ENCODE data around the gene SLC25A24.
"Not testable (repeated sequence)": the region's sequence is repeated elsewhere in the genome, so short reads cannot be mapped to it uniquely, and the experiment has no call there.

The SLC25A24 gene

DNA sequence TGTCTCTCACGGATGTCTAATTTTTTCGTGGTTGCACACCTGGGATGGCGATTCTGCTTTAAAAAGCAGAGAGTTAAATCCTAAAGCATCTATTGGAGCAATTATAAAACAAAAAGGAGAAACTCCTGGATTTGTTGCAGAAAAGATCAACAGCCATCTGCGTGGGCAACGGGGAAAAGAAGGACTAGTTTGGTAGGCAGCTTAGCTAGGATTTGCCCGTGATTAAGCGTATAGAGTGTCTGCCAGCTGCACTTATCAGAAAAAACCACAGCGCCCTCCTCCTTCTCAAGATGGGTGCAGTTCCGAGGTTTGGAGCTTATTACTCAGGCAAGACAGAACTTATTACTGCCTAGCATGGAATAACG is 526 bp upstream of the SLC25A24 start:
- peak; percentile 41 for DNase-seq (ENCODE audit: insufficient read length, low spot score)

DNA sequence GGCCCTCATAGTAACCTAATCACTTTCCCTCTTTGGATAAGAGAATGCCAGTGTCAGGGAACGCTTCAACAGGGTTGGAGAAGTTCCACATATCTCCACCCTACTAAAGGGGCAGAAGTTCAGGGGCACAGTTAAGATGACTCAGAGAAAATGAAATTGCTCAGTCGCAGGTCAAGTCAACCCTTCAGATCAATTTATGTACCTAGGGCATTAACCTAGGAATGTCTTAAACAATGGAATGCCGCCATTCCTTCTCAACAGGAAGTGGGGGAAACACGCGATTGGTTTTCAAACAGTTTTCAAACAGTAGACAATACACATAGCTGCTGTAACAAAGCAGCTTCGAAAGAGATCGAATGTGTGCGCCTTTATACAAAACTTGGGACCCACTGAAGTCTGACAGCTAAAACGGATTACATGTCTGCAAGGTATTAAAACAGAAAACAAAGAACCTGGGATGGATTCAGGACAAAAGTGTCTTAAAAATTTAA is 897 bp downstream of the SLC25A24 start:
- DNase-seq (ENCODE audit: insufficient read length, low spot score) (peak; percentile 43), FAIRE-seq (no peak)

More for the DNA sequence above, 526 bp upstream of the SLC25A24 start:
- FAIRE-seq: no peak

DNA sequence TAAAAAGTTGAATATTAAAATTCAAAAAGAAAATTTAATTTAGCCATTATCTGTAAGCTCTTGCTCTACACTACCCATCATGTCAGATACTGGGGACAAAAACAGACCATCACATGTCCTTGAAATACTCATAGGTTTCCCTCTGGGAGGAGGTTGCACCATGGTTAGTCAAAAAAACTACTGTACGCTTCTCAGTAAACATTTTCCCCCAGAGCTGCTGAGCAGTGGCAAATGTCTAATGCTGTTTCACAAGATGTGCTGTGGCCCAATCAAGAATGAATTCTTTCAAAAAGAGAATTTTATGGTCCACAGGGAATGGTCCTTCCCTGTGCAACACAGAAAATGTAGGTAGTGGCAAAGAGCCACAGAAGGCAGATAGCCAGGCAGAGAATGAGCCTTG is 6.1 kb downstream of the SLC25A24 start:
- no peak for FAIRE-seq
- DNase-seq (ENCODE audit: insufficient read length, low spot score): no peak

DNA sequence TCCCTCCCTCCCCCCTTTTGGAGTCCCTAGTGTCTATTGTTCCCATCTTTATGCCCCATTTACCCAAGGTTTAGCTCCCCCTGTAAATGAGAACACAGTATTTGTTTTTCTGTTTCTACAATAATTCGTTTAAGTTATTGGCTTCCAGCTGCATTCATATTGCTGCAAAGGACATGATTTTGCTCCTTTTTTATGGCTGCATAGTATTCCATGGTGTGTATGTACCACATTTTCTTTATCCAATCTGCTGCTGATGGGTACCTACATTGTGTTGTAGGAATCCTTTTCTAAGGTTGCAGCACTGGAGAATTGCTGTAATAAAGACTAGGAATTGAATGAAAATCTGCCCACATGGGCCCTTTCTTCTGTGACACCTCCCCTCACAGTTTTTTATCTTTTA is 6.8 kb downstream of the SLC25A24 start:
- no peak for FAIRE-seq
- DNase-seq (ENCODE audit: insufficient read length, low spot score): no peak

DNA sequence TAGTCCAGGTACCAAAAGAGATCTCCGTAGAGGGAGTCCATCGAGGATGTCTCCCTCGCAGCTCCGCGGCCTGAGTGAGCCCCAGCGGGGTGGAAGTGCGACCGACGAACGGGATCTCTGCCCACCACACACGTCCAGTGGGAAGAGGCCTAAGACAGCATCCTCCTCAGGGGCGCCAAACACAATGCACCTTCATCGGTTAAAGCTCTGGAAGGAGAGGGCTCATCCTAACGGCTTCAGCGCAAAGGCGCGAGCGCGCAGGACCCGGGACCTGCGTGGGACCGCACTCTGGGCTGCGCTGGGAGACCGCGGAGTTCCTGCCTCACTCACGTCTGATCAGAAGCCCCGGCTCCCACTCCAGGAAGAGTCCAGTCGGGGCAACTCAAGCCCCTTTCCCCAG is 7.6 kb downstream of the SLC25A24 start:
- FAIRE-seq (no peak), DNase-seq (ENCODE audit: insufficient read length, low spot score) (no peak)

DNA sequence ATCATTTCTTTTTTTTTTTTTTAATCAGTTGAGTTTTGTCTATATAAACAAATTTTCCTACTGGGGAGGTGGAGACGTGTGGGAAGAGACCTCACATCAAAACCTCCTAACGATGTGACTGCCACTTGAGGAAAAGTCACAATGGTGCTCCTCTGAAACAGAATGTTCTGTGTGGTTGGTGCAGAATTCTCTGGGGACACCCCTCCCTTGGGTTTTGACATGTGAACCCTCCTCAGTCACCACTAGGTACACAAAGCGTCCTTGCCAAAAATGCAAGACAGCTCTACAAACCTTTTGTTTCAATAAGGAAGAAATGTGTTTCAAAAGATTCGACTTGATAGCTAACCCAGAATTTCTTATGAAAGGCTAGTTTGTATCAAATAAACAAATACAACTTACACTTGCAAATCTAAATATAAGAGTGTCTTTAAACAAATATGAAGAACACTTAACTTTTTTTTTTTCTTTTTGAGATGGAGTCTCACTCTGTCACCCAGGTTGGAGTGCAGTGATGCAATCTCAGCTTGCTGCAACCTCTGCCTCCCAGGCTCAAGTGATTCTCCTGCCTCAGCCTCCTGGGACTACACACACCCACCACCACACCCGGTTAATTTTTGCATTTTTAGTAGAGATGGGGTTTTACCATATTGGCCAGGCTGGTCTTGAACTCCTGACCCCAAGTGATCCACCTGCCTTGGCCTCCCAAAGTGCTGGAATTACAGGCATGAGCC is 9.3 kb downstream of the SLC25A24 start:
- FAIRE-seq (no peak), DNase-seq (ENCODE audit: insufficient read length, low spot score) (no peak)

DNA sequence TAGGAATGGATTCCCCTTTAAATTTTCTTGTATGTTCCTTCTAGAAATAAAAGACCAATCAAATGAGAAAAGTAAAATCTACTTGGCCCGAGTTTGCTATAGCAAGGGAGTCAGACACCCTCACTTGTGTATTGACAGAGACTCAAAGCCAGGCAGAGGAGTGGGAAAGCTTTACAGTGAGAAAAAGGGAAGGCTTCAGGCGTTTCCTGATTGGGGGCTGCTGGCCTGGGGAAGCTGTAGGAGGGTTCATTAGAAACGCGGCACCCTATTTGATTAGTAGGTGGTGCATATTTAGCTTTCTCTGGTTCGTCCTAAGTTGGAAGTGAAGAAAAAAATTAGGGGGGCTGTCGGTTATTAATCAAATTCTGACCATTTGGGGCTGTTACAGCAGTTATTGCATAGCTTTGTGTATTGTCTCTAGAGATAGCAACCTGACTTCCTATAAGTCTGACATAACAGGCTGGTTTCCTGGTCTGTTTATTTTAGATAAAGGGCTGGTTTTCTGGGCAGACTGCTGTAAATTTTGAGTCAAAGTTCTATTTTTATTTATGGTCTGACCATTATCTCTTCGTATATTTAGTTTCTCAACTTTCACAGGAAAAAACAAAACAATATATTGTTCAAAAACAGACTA is 10.0 kb downstream of the SLC25A24 start:
- FAIRE-seq (no peak), DNase-seq (ENCODE audit: insufficient read length, low spot score) (no peak)

DNA sequence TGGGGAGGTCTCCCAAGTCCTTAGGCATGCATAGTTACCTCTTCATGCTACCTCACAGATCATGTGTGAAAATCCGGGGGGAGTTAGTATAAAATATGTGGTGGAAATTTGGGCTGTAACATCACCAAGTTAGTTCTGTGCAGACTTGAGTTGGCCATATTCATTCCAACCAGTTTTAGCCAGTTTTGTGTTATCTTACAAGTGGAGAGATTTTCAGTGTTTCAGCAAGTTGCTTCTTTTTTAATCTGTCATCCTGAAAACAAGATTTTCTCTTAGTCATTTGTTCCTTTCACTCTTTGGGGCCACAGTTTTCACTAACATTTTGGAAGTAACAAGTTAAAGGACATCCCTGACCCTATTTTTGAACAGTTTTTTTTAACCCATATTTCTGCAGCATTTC is 11.3 kb downstream of the SLC25A24 start:
- FAIRE-seq: no peak
- no peak for DNase-seq (ENCODE audit: insufficient read length, low spot score)

DNA sequence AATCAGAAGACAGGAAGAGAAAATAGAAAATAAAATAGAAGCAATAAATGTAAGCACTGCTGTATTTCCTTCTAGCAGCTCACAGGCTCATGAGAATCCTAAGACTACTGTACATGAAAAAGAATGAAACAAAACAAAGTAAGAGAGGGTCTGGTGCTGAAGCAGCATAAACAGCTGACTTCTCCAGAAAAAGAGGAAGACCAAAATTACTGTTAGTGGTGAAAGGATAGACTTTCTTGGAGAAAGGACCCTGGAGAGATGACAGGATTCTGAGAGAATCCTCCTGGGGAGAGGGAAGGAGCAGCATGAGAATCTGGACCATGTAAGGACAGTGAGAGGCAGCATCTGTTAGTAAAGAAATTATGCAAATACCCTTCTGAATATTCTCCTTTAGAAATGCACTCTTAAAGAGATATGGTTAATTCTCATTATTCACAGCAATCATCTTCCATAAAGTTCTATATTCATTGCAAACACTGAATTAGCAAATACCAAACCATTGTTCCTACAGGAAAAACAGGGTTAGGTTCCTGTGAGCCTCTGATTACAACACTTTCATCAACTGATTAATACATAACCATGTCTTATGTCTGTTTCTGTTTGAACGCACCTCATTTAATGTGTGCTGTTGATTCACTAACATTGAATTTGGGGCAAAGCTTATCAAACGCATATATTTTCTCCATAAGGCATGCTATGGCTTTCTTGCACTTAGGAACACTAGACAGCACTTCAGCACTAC is 17.0 kb downstream of the SLC25A24 start:
- DNase-seq (ENCODE audit: insufficient read length, low spot score) (no peak), FAIRE-seq (no peak)

DNA sequence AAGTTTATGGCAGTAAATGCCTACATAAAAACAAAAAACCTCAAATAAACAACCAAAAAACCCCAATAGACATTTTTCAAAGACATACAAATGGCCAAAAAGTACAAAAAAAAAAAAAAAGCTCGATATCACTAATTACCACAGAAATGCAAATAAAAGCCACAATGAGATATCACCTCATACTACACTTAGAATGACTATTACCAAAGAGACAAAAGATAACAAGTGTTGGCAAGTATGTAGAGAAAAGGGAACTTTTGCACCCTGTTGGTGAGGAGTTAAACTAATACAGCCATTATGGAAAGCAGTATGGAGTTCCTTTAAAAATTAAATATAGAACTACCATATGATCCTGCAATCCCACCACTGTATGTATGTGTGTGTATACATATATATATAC is 21.1 kb downstream of the SLC25A24 start:
- no peak for DNase-seq (ENCODE audit: insufficient read length, low spot score)
- no peak for FAIRE-seq

DNA sequence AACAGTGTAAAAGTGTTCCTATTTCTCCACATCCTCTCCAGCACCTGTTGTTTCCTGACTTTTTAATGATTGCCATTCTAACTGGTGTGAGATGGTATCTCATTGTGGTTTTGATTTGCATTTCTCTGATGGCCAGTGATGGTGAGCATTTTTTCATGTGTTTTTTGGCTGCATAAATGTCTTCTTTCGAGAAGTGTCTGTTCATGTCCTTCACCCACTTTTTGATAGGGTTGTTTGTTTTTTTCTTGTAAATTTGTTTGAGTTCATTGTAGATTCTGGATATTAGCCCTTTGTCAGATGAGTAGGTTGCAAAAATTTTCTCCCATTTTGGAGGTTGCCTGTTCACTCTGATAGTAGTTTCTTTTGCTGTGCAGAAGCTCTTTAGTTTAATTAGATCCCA is 37.7 kb downstream of the SLC25A24 start:
- DNase-seq (ENCODE audit: insufficient read length, low spot score); FAIRE-seq: not testable (repeated sequence)

DNA sequence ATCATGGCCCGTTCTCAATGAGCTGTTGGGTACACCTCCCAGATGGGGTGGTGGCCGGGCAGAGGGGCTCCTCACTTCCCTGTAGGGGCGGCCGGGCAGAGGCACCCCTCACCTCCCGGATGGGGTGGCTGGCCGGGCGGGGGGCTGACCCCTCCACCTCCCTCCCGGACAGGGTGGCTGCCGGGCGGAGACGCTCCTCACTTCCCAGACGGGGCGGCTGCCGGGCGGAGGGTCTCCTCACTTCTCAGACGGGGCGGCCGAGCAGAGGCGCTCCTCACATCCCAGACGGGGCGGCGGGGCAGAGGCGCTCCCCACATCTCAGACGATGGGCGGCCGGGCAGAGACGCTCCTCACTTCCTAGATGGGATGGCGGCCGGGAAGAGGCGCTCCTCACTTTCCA is 40.2 kb downstream of the SLC25A24 start:
- DNase-seq (ENCODE audit: insufficient read length, low spot score); FAIRE-seq: not testable (repeated sequence)

DNA sequence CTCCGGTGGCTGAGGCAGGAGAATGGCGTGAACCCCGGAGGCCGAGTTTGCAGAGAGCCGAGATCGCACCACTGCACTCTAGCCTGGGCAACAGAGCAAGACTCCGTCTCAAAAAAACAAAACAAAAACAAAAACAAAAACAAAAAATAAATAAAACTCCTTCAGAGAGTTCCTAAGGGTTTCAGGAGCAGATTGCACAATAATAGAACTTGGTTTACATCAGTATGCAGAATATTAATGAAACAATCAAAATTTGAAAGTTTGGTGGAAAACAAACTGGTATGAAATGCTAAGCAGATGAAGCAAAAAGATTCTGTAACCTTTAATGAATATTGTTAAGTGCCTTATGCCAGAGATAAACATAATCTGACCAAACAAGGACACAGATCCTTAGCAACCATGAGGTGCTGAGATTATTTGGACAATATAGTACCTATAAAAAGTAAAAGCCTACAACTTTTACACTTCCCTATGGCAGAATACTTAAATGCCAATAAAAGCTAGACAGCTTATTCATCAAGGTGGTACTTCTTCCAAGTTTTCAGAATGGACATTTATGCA is 41.2 kb downstream of the SLC25A24 start:
- no peak for FAIRE-seq

DNA sequence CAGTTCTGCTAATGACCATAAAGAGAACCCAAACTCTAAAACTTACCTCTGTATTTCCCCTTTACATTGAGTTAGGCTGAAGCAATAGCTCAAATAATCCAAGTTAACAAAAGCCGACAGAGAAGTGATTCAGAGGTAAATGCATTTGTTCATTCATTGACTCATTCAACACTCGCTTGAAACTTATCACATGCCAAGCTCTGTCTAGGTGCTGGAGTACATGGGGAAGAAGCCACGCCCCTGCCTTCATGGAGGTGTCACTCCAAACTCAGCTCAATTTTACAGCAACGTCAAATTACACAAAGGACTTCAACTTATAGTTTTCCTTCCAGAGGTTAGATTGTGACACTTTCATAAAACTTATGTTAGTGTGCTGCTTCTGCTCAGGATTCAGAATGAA is 45.8 kb downstream of the SLC25A24 start:
- DNase-seq (ENCODE audit: insufficient read length, low spot score): no peak
- no peak for FAIRE-seq

More for the DNA sequence above, 41.2 kb downstream of the SLC25A24 start:
- no peak for DNase-seq (ENCODE audit: insufficient read length, low spot score)

DNA sequence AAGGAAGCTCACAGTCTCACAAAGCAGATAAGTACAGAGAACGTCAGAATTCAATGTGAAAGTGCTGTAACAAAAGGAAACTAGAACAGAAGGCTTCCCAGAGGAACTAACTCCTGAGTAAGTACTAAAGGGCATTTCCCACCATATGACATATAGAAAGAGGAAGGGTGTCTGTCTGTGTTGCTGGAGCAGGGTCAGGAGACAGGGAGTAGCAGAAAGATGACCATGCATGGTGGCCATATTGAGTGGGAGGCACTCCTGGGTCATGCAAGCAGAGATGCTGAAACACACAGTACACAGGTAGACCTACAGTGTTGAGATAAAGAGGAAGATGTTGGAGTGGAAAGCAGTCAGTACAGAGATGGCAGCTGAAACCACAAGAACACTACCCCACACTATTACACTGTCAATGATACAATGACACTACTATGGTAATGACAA is 47.3 kb downstream of the SLC25A24 start:
- FAIRE-seq: no peak
- DNase-seq (ENCODE audit: insufficient read length, low spot score): no peak

DNA sequence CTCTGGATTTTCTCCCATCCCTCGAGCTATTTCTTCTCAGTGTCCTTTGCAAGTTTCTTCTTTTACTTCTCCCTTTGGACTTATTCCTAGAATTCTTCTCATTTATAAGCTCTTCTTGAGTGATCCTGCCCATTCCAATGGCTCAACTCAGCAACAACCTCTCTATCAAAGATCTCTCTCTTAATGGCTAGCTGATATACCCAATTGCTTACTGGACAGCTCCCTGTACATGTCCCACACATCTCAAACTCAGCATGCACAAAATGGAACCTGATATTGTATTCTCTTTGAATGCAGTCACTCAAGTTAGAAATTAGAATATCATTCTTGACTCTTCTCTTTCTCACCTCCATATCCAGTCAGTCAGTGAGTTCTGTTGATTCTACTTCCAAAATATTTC is 48.6 kb downstream of the SLC25A24 start:
- FAIRE-seq (no peak), DNase-seq (ENCODE audit: insufficient read length, low spot score) (no peak)

DNA sequence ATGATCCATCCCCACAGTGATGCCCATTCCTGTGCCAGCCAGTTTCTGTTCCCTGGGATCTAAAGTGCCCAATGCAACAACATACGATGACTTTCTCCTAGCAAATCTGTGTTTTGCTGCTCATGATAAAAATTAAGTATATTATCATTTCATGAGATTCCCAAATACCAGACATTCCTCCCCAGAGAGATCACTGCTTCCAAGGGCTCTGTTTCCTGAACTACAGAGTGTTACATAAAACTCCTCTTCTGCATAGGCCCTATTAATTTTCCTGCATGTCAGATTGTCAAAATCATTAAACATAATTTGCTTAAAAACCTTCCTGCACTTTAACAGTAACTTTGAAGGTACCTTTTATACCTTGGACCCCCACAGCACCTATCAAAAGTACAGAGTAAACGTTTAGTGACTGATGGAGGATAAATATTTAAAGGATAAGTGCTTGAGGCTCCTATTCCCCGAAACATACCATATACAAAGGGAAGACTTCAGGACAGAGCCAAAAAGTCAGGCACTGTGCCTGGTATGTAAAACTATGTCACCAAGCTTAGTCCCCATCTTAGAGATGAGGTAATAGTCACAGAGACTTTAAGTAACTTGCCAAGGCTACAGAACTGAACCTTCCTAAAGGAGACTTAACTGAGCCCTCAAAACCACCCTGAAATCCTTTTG is 50.2 kb downstream of the SLC25A24 start:
- FAIRE-seq (no peak), DNase-seq (ENCODE audit: insufficient read length, low spot score) (no peak)

DNA sequence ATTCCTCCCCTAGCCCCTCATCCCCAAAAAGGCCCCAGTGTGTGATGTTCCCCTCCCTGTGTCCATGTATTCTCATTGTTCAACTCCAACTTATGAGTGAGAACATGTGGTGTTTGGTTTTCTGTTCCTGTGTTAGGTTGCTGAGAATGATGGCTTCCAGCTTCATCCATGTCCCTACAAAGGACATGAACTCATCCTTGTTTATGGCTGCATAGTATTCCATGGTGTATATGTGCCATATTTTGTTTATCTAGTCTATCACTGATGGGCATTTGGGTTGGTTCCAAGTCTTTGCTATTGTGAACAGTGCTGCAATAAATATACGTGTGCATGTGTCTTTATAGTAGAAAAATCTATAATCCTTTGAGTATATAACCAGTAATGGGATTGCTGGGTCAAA is 55.6 kb downstream of the SLC25A24 start:
- FAIRE-seq; DNase-seq (ENCODE audit: insufficient read length, low spot score): not testable (repeated sequence)

DNA sequence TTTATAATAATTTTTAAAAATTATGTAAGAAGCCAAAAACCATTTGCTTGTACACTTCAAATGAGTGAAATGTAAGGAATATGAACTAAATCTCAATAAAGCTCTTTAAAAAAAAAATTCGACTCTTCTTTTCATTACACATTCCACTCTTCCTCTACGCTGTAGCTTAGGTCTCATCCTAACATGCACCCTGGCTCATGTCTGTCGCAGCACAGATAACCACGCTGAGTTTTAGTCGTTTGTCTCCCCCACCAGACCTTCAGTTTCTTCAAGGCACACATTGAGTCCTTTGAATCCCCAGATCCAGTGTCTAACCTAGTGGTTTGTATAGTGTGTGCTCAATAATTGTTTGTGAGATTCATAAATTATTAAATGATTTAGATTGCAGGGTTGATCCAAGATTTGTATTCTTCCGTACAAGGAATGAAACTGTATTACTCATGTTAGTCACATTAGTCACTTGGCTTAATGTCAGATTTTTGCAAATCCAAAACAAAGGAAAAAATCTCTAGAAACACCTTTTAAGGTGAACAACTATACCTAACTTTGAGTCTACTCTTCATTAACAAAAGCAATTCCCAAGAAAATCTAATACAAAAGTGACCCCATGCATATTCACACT is 57.3 kb downstream of the SLC25A24 start:
- DNase-seq (ENCODE audit: insufficient read length, low spot score): no peak
- no peak for FAIRE-seq

DNA sequence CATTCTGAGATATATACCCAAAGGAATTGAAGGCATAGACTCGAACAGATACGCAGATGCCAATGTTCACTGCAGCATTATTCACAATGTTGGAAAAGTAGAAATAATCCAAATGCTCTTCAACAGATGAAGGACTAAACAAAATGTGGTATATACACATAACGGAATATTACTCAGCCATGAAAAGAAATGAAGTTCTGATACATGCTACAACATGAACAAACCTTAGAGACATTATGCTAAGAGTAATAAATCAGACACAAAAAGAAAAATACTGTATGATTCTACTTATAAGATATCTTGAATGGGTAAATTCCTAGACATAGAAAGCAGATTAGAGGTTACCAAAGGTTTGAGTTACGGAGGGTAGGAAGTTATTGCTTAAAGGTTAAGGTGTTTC is 57.9 kb downstream of the SLC25A24 start:
- FAIRE-seq (no peak), DNase-seq (ENCODE audit: insufficient read length, low spot score) (no peak)

Measured in HTR-8/SVneo (cell line).